PC-3 (cell line): ENCODE data around the gene KRTAP4-9.
"Not testable (repeated sequence)": the region's sequence is repeated elsewhere in the genome, so short reads cannot be mapped to it uniquely, and the experiment has no call there.

Experiments
- CTCF ChIP-seq: fragments of 300-600 bp; sonication (generic); conservative IDR thresholded peaks from 2 replicates; pipeline ENCODE4 v1.5.1; 2017; ENCODE audit warnings: antibody characterized with exemption, low read depth, mild to moderate bottlenecking, low read length
- EZH2 ChIP-seq: fragments of 300-600 bp; sonication (generic); IDR thresholded peaks from one replicate; pipeline ENCODE4 v1.6.1; 2017; ENCODE audit warnings: antibody characterized with exemption, mild to moderate bottlenecking, low read length; ENCODE audit not compliant: unreplicated experiment

GRCh38 chr17:41099682-41100480 is 5.3 kb upstream of the KRTAP4-9 start:
- not testable (repeated sequence) for TF ChIP-seq CTCF, EZH2
